Astrocyte (in vitro differentiated cells and primary cell): ENCODE data around the gene C10orf143. TPM values are rescaled to one million over a fixed set of nuclear protein-coding genes. Genes with fewer than 3 reads are reported as not detected.

Source experiments
- DNase-seq: peaks from one replicate; pipeline ENCODE4 v3.0.0-alpha.2; 2010; ENCODE audit warnings: low read depth
- FAIRE-seq: peaks from 2 replicates; lab custom pipeline; 2011; peaks lifted over from hg19 to GRCh38; lab: Jason Lieb, UNC
- H2AFZ ChIP-seq: 2 replicates; pipeline ENCODE4 v1.6.0; 2012; ENCODE audit warnings: low read depth, low read length, inconsistent platforms
- H3K27ac ChIP-seq: 2 replicates; pipeline ENCODE4 v1.5.1; 2011; ENCODE audit warnings: low read depth, low read length, inconsistent platforms
- H3K27me3 ChIP-seq: 2 replicates; pipeline ENCODE4 v1.6.0; 2011; ENCODE audit warnings: low read length, inconsistent platforms; ENCODE audit not compliant: insufficient read depth
- H3K36me3 ChIP-seq: 2 replicates; pipeline ENCODE4 v1.5.1; 2011; ENCODE audit warnings: low read length, inconsistent platforms; ENCODE audit not compliant: insufficient read depth
- H3K4me1 ChIP-seq: 2 replicates; pipeline ENCODE4 v1.5.1; 2011; ENCODE audit warnings: low read length, inconsistent platforms; ENCODE audit not compliant: insufficient read depth
- H3K4me2 ChIP-seq: 2 replicates; pipeline ENCODE4 v1.6.0; 2012; ENCODE audit warnings: low read length, inconsistent platforms
- H3K4me3 ChIP-seq: 2 replicates; pipeline ENCODE4 v1.5.1; 2011; ENCODE audit warnings: low read depth, mild to moderate bottlenecking, low read length, inconsistent platforms; ENCODE audit not compliant: insufficient read depth
- H3K79me2 ChIP-seq: 2 replicates; pipeline ENCODE4 v1.6.0; 2012; ENCODE audit warnings: mild to moderate bottlenecking, low read length, inconsistent platforms; ENCODE audit not compliant: insufficient read depth
- H3K9ac ChIP-seq: 2 replicates; pipeline ENCODE4 v1.6.0; 2012; ENCODE audit warnings: mild to moderate bottlenecking, low read length, inconsistent platforms
- H3K9me3 ChIP-seq: 2 replicates; pipeline ENCODE4 v1.5.1; 2012; ENCODE audit warnings: low read depth, mild to moderate bottlenecking, low read length, inconsistent platforms; ENCODE audit not compliant: insufficient read depth
- H4K20me1 ChIP-seq: 2 replicates; pipeline ENCODE4 v1.6.0; 2012; ENCODE audit warnings: low read length, inconsistent platforms; ENCODE audit not compliant: insufficient read depth
- H3K27ac Mint-ChIP-seq: one replicate; pipeline ENCODE4 v1.8.0; 2021; ENCODE audit warnings: mild to moderate bottlenecking, mixed read lengths; ENCODE audit not compliant: unreplicated experiment
- H3K27me3 Mint-ChIP-seq: one replicate; pipeline ENCODE4 v1.8.0; 2021; ENCODE audit warnings: low read depth, mixed read lengths; ENCODE audit not compliant: unreplicated experiment
- H3K36me3 Mint-ChIP-seq: one replicate; pipeline ENCODE4 v1.8.0; 2021; ENCODE audit warnings: low read depth, mixed read lengths; ENCODE audit not compliant: unreplicated experiment
- H3K4me1 Mint-ChIP-seq: one replicate; pipeline ENCODE4 v1.8.0; 2021; ENCODE audit warnings: low read depth, mixed read lengths; ENCODE audit not compliant: unreplicated experiment
- H3K4me3 Mint-ChIP-seq: one replicate; pipeline ENCODE4 v1.8.0; 2021; ENCODE audit warnings: mild to moderate bottlenecking, moderate library complexity, mixed read lengths; ENCODE audit not compliant: unreplicated experiment
- H3K9me3 Mint-ChIP-seq: one replicate; pipeline ENCODE4 v1.8.0; 2021; ENCODE audit warnings: mild to moderate bottlenecking, mixed read lengths; ENCODE audit not compliant: unreplicated experiment
- CTCF ChIP-seq: IDR thresholded peaks from 2 replicates; pipeline ENCODE4 v1.5.1; 2011; ENCODE audit warnings: low read depth, mild to moderate bottlenecking, inconsistent platforms, low read length, moderate library complexity; ENCODE audit not compliant: insufficient read depth
- EZH2 ChIP-seq: IDR thresholded peaks from 2 replicates; pipeline ENCODE4 v1.6.1; 2012; ENCODE audit warnings: mild to moderate bottlenecking, low read length, inconsistent platforms; ENCODE audit not compliant: insufficient read depth
- total RNA-seq: library from RNA; stranded (reverse); gene quantifications from 2 replicates; pipeline ENCODE4 v1.2.1, GENCODE V29; 2021

The C10orf143 gene
- total RNA-seq, 1 donor from 2014 or later: 0.73 TPM

GRCh38 chr10:130146042-130146441 is 35.4 kb upstream of the C10orf143 start:
- Histone ChIP-seq H3K79me2 (peaks cover 94% of the 10 kb centered on the region), H3K36me3 (no peaks in the 10 kb centered on the region), H3K4me1 (peaks cover 5% of the 10 kb centered on the region), H3K9me3 (no peaks in the 10 kb centered on the region), H2AFZ (no peak overlapping the region), H3K27me3 (no peaks in the 10 kb centered on the region), H3K4me2 (no peak overlapping the region), H4K20me1 (peaks cover 81% of the 10 kb centered on the region), H3K9ac (no peak overlapping the region), H3K4me3 (no peak overlapping the region), H3K27ac (no peak overlapping the region)
- Mint-ChIP-seq H3K4me1 (peaks cover 26% of the 10 kb centered on the region), H3K4me3 (no peak overlapping the region), H3K9me3 (no peaks in the 10 kb centered on the region), H3K27me3 (no peaks in the 10 kb centered on the region), H3K36me3 (peaks cover 15% of the 10 kb centered on the region), H3K27ac (no peak overlapping the region)
- no peak for TF ChIP-seq CTCF
- no peak for TF ChIP-seq EZH2
- DNase-seq (no peak), FAIRE-seq (no peak)

GRCh38 chr10:130141878-130142277 is 31.2 kb upstream of the C10orf143 start:
- no peaks in the 10 kb centered on the region for H3K9me3 Mint-ChIP-seq
- FAIRE-seq (no peak), DNase-seq (no peak)
- no peak overlapping the region for H3K4me3 ChIP-seq
- peaks cover 6% of the 10 kb centered on the region for H3K36me3 Mint-ChIP-seq
- H3K4me3 Mint-ChIP-seq: no peak overlapping the region
- no peak overlapping the region for H3K27ac ChIP-seq
- H3K27ac Mint-ChIP-seq: no peak overlapping the region
- H3K4me2 ChIP-seq: peak overlapping the region; percentile 38
- no peaks in the 10 kb centered on the region for H3K27me3 ChIP-seq
- H3K4me1 Mint-ChIP-seq: peaks cover 44% of the 10 kb centered on the region
- H3K9ac ChIP-seq: no peak overlapping the region
- H3K36me3 ChIP-seq: peaks cover 2% of the 10 kb centered on the region
- H4K20me1 ChIP-seq: peaks cover 91% of the 10 kb centered on the region
- H3K79me2 ChIP-seq: peaks cover 96% of the 10 kb centered on the region
- peaks cover 15% of the 10 kb centered on the region for H3K4me1 ChIP-seq
- H2AFZ ChIP-seq: no peak overlapping the region
- H3K9me3 ChIP-seq: no peaks in the 10 kb centered on the region
- TF ChIP-seq EZH2 (no peak), CTCF (no peak)
- no peaks in the 10 kb centered on the region for H3K27me3 Mint-ChIP-seq

- Histone ChIP-seq H3K27me3 (no peaks in the 10 kb centered on the region), H3K27ac (no peak overlapping the region), H3K4me3 (no peak overlapping the region), H4K20me1 (peaks cover 88% of the 10 kb centered on the region), H3K9me3 (no peaks in the 10 kb centered on the region), H3K36me3 (peaks cover 2% of the 10 kb centered on the region), H3K4me2 (peak overlapping the region; percentile 38), H2AFZ (no peak overlapping the region), H3K9ac (no peak overlapping the region), H3K4me1 (peaks cover 15% of the 10 kb centered on the region), H3K79me2 (peaks cover 96% of the 10 kb centered on the region)
- H3K27ac Mint-ChIP-seq: peak overlapping the region; percentile 69
- DNase-seq: peak; percentile 44
- H3K4me3 Mint-ChIP-seq: no peak overlapping the region
- H3K36me3 Mint-ChIP-seq: peaks cover 6% of the 10 kb centered on the region
- H3K4me1 Mint-ChIP-seq: peaks cover 44% of the 10 kb centered on the region
- H3K27me3 Mint-ChIP-seq: no peaks in the 10 kb centered on the region
- no peak for TF ChIP-seq EZH2
- TF ChIP-seq CTCF: no peak
- no peak for FAIRE-seq
- no peaks in the 10 kb centered on the region for H3K9me3 Mint-ChIP-seq
Observed at GRCh38 chr10:130141460-130141859, 30.8 kb upstream of the C10orf143 start.
